Upper lobe of left lung (tissue), 4 donors: Measurements from ENCODE around the gene ZBED1.
"Not testable (repeated sequence)": the region's sequence is repeated elsewhere in the genome, so short reads cannot be mapped to it uniquely, and the experiment has no call there.

ENCODE experiments used
- CTCF ChIP-seq, 6 experiments: fragments of 450-650 bp in 4 of 6; fragments of 200-600 bp in 2 of 6; sonication (generic) in 2 of 6; IDR thresholded peaks; one replicate each; pipeline ENCODE4 v1.5.1; 2016 to 2019; ENCODE audit warnings: antibody characterized with exemption in 6 of 6
- POLR2A ChIP-seq, 4 donors: fragments of 450-650 bp; IDR thresholded peaks; one replicate each; pipeline ENCODE4 v1.5.1; 2016 to 2017; ENCODE audit warnings: antibody characterized with exemption in 4 of 4, mild to moderate bottlenecking in 2 of 4
- POLR2AphosphoS5 ChIP-seq, 2 donors: sonication (generic); formaldehyde crosslinking; IDR thresholded peaks; one replicate each; pipeline ENCODE4 v1.5.1; 2017; ENCODE audit warnings: antibody characterized with exemption in 2 of 2

- TF ChIP-seq CTCF, POLR2A, POLR2AphosphoS5 (IDR thresholded peaks at IDR 0.05): not testable (repeated sequence)
Measured at GRCh38 chrX:2505341-2505740, 4.6 kb upstream of the ZBED1 start.
